HT1080 (cell line): ENCODE results near the gene RIN3. TPM values are rescaled to one million over a fixed set of nuclear protein-coding genes. Genes with fewer than 3 reads are reported as not detected.
A peak's percentile ranks its signal among the peaks of the same experiment; 100 is the strongest.

Experiments used
- DNase-seq: peaks from one replicate; pipeline ENCODE4 v3.0.0-alpha.2; 2015; ENCODE audit warnings: low read depth
- polyA plus RNA-seq, 2 experiments: library from polyadenylated mRNA; depleted of rRNA; stranded (reverse); fragments of >200 nt; gene quantifications; 2 replicates each; pipeline ENCODE4 v1.2.3, GENCODE V29; 2015
- total RNA-seq: library from RNA; depleted of rRNA; stranded (reverse); fragments of >200 nt; shearing (Covaris generic); gene quantifications from 2 replicates; pipeline ENCODE4 v1.2.3, GENCODE V29; 2014; rRNA removed

RIN3 gene
- total RNA-seq, result 3.0 and 6.6 TPM in 2 replicates
- polyA plus RNA-seq (2015; cell fraction: cytosol; rRNA removed), result 13.0 and 13.5 TPM in 2 replicates
- 5.1 and 6.8 TPM in 2 replicates for polyA plus RNA-seq (2015; cell fraction: nucleus; rRNA removed)

GRCh38 chr14:92513204-92513965 lies at the start of gene RIN3:
Gene RIN3 (plus strand): TSS chr14:92513781. CDS start chr14:92513933, 152 bp downstream.
- DNase-seq, result peak; percentile 41

GRCh38 chr14:92464156-92464555 lies 49.4 kb upstream of the RIN3 start:
- DNase-seq, result no peak

- no peak for DNase-seq
These were observed 48.9 kb upstream of the RIN3 start for GRCh38 chr14:92464716-92465115.

GRCh38 chr14:92465353-92466055 lies 48.1 kb upstream of the RIN3 start:
- no peak for DNase-seq

GRCh38 chr14:92466059-92466458 lies 47.5 kb upstream of the RIN3 start:
- DNase-seq, result no peak

- DNase-seq, result no peak
These were observed 44.1 kb upstream of the RIN3 start for GRCh38 chr14:92469515-92469914.

GRCh38 chr14:92470215-92470614 lies 43.4 kb upstream of the RIN3 start:
- peak; percentile 50 for DNase-seq

GRCh38 chr14:92470811-92471210 lies 42.8 kb upstream of the RIN3 start:
- no peak for DNase-seq

GRCh38 chr14:92471919-92472318 lies 41.7 kb upstream of the RIN3 start:
- peak; percentile 89 for DNase-seq

GRCh38 chr14:92472860-92473259 lies 40.7 kb upstream of the RIN3 start:
- peak; percentile 45 for DNase-seq

GRCh38 chr14:92473261-92473968 lies 40.2 kb upstream of the RIN3 start:
- DNase-seq, result peak; percentile 52

- peak; percentile 28 for DNase-seq
These were observed 39.5 kb upstream of the RIN3 start for GRCh38 chr14:92473969-92474535.

- DNase-seq, result no peak
These were observed 38.5 kb upstream of the RIN3 start for GRCh38 chr14:92475037-92475436.

GRCh38 chr14:92475451-92476187 lies 38.0 kb upstream of the RIN3 start:
- no peak for DNase-seq

GRCh38 chr14:92480856-92481255 lies 32.7 kb upstream of the RIN3 start:
- no peak for DNase-seq

- DNase-seq, result no peak
These were observed 32.2 kb upstream of the RIN3 start for GRCh38 chr14:92481386-92481785.

GRCh38 chr14:92481811-92482555 lies 31.6 kb upstream of the RIN3 start:
- DNase-seq, result no peak

- no peak for DNase-seq
These were observed 30.8 kb upstream of the RIN3 start for GRCh38 chr14:92482621-92483319.

- no peak for DNase-seq
These were observed 29.3 kb upstream of the RIN3 start for GRCh38 chr14:92484132-92484823.
